DOHH2 (cell line): ENCODE measurements around the gene FAM240B.

Source experiments
- H3F3A ChIP-seq: fragments of 200-600 bp; sonication (generic), shearing (Covaris generic); 2 replicates; pipeline ENCODE4 v1.6.0; 2016; ENCODE audit warnings: antibody characterized with exemption, mild to moderate bottlenecking; ENCODE audit not compliant: control insufficient read depth, insufficient read depth
- H3K27ac ChIP-seq: fragments of 200-600 bp; sonication (generic); 2 replicates; pipeline ENCODE4 v1.5.1; 2014; ENCODE audit warnings: low read depth, mild to moderate bottlenecking, low read length, moderate library complexity
- H3K27me3 ChIP-seq: fragments of 200-600 bp; sonication (generic); 2 replicates; pipeline ENCODE4 v1.6.1; 2014; ENCODE audit warnings: mild to moderate bottlenecking, low read length, mixed read lengths; ENCODE audit not compliant: control insufficient read depth
- H3K36me3 ChIP-seq: fragments of 200-600 bp; sonication (generic); 2 replicates; pipeline ENCODE4 v1.6.1; 2014; ENCODE audit warnings: mild to moderate bottlenecking, low read length, moderate library complexity, mixed read lengths; ENCODE audit not compliant: control insufficient read depth
- H3K4me1 ChIP-seq: fragments of 200-600 bp; sonication (generic); 2 replicates; pipeline ENCODE4 v1.6.1; 2014; ENCODE audit warnings: mild to moderate bottlenecking, low read length, mixed read lengths; ENCODE audit not compliant: control insufficient read depth
- H3K4me2 ChIP-seq: fragments of 200-600 bp; sonication (generic); 2 replicates; pipeline ENCODE4 v1.6.0; 2014; ENCODE audit warnings: mild to moderate bottlenecking, low read length, moderate library complexity
- H3K4me3 ChIP-seq: fragments of 200-600 bp; sonication (generic); 2 replicates; pipeline ENCODE4 v1.5.1; 2014; ENCODE audit warnings: mild to moderate bottlenecking, low read length, mixed read lengths
- H3K79me2 ChIP-seq: fragments of 200-600 bp; sonication (generic); 2 replicates; pipeline ENCODE4 v1.6.1; 2014; ENCODE audit warnings: mild to moderate bottlenecking, low read length, mixed read lengths; ENCODE audit not compliant: control insufficient read depth
- H3K9me2 ChIP-seq: fragments of 200-600 bp; sonication (generic); replicated peaks from 2 replicates; pipeline ENCODE4 v1.6.1; 2014; ENCODE audit warnings: mild to moderate bottlenecking, low read length, mixed read lengths; ENCODE audit not compliant: control insufficient read depth
- H3K9me3 ChIP-seq: fragments of 200-600 bp; sonication (generic); 2 replicates; pipeline ENCODE4 v1.6.1; 2014; ENCODE audit warnings: antibody characterized with exemption, low read length, mixed read lengths; ENCODE audit not compliant: control insufficient read depth, insufficient read depth
- H4K20me1 ChIP-seq: fragments of 200-600 bp; sonication (generic); 2 replicates; pipeline ENCODE4 v1.6.0; 2014; ENCODE audit warnings: low read depth, mild to moderate bottlenecking, antibody characterized with exemption, low read length, moderate library complexity; ENCODE audit not compliant: control insufficient read depth, insufficient read depth
- CTCF ChIP-seq: fragments of 200-600 bp; sonication (generic); IDR thresholded peaks from one replicate; pipeline ENCODE4 v1.5.1; 2014; ENCODE audit warnings: antibody characterized with exemption, mild to moderate bottlenecking, low read depth, low read length; ENCODE audit not compliant: poor library complexity, severe bottlenecking
- EZH2phosphoT487 ChIP-seq: fragments of 200-600 bp; sonication (generic); IDR thresholded peaks from 2 replicates; pipeline ENCODE4 v1.6.1; 2017; ENCODE audit warnings: borderline replicate concordance, mild to moderate bottlenecking, antibody characterized with exemption, low read length, moderate library complexity, mixed read lengths

Gene FAM240B

GRCh38 chr9:38687389-38687842 lies 32.5 kb downstream of the FAM240B start:
- Histone ChIP-seq H3K9me3 (no peaks in the 10 kb centered on the region), H3K79me2 (no peaks in the 10 kb centered on the region), H3K4me1 (no peaks in the 10 kb centered on the region), H3K4me3 (no peak overlapping the region), H4K20me1 (no peaks in the 10 kb centered on the region), H3K27me3 (no peaks in the 10 kb centered on the region), H3F3A (no peaks in the 10 kb centered on the region), H3K9me2 (no peaks in the 10 kb centered on the region), H3K36me3 (no peaks in the 10 kb centered on the region), H3K4me2 (no peak overlapping the region), H3K27ac (no peak overlapping the region)
- no peak for TF ChIP-seq EZH2phosphoT487
- no peak for TF ChIP-seq CTCF

GRCh38 chr9:38686933-38687332 lies 33.0 kb downstream of the FAM240B start:
- Histone ChIP-seq H3K9me3 (no peaks in the 10 kb centered on the region), H3K36me3 (no peaks in the 10 kb centered on the region), H4K20me1 (no peaks in the 10 kb centered on the region), H3K4me1 (no peaks in the 10 kb centered on the region), H3K79me2 (no peaks in the 10 kb centered on the region), H3K9me2 (no peaks in the 10 kb centered on the region), H3K4me2 (no peak overlapping the region), H3K4me3 (no peak overlapping the region), H3K27ac (no peak overlapping the region), H3F3A (no peaks in the 10 kb centered on the region), H3K27me3 (no peaks in the 10 kb centered on the region)
- TF ChIP-seq EZH2phosphoT487: no peak
- TF ChIP-seq CTCF: no peak

GRCh38 chr9:38685535-38685934 lies 34.4 kb downstream of the FAM240B start:
- no peaks in the 10 kb centered on the region for H3K79me2 ChIP-seq
- H3F3A ChIP-seq: no peaks in the 10 kb centered on the region
- TF ChIP-seq CTCF (no peak), EZH2phosphoT487 (no peak)
- no peaks in the 10 kb centered on the region for H3K9me2 ChIP-seq
- H3K4me1 ChIP-seq: no peaks in the 10 kb centered on the region
- H3K4me2 ChIP-seq: no peak overlapping the region
- no peaks in the 10 kb centered on the region for H3K36me3 ChIP-seq
- no peak overlapping the region for H3K4me3 ChIP-seq
- H3K27me3 ChIP-seq: no peaks in the 10 kb centered on the region
- no peaks in the 10 kb centered on the region for H3K9me3 ChIP-seq
- H4K20me1 ChIP-seq: no peaks in the 10 kb centered on the region
- no peak overlapping the region for H3K27ac ChIP-seq

GRCh38 chr9:38683336-38683735 lies 36.6 kb downstream of the FAM240B start:
- H3F3A ChIP-seq: no peaks in the 10 kb centered on the region
- H3K27me3 ChIP-seq: no peaks in the 10 kb centered on the region
- no peaks in the 10 kb centered on the region for H3K79me2 ChIP-seq
- no peaks in the 10 kb centered on the region for H3K36me3 ChIP-seq
- no peaks in the 10 kb centered on the region for H3K4me1 ChIP-seq
- H3K4me3 ChIP-seq: no peak overlapping the region
- H3K9me3 ChIP-seq: no peaks in the 10 kb centered on the region
- TF ChIP-seq EZH2phosphoT487 (no peak), CTCF (no peak)
- no peak overlapping the region for H3K4me2 ChIP-seq
- H3K27ac ChIP-seq: no peak overlapping the region
- H3K9me2 ChIP-seq: no peaks in the 10 kb centered on the region
- no peaks in the 10 kb centered on the region for H4K20me1 ChIP-seq
